GM23338 (cell line): ENCODE measurements around the gene ULK4. TPM values are rescaled to one million over a fixed set of nuclear protein-coding genes. Genes with fewer than 3 reads are reported as not detected.
A peak's percentile ranks its signal among the peaks of the same experiment; 100 is the strongest.

Experiments
- ATAC-seq: fragments of 200-7000 bp; cut with Tn5 transposase; 3 replicates; pipeline ENCODE4 v1.9.1; 2020
- DNase-seq: peaks from one replicate; pipeline ENCODE4 v3.0.0-alpha.2; 2015; ENCODE audit warnings: low spot score
- H2AFZ ChIP-seq: fragments of 200-600 bp; sonication (generic); 2 replicates; pipeline ENCODE4 v1.8.0; 2016; ENCODE audit warnings: antibody characterized with exemption, mild to moderate bottlenecking, moderate library complexity
- H3F3A ChIP-seq: fragments of 200-600 bp; sonication (generic); replicated peaks from 2 replicates; pipeline ENCODE4 v1.8.0; 2017; ENCODE audit warnings: antibody characterized with exemption, mixed run types, low read depth
- H3K27ac ChIP-seq: fragments of 200-600 bp; sonication (generic); 2 replicates; pipeline ENCODE4 v1.6.1; 2016; ENCODE audit warnings: low read depth
- H3K27me3 ChIP-seq: fragments of 200-600 bp; sonication (generic); 2 replicates; pipeline ENCODE4 v1.8.0; 2016; ENCODE audit warnings: mild to moderate bottlenecking, mixed run types, moderate library complexity; ENCODE audit not compliant: insufficient read depth
- H3K36me3 ChIP-seq: fragments of 200-600 bp; sonication (generic); 2 replicates; pipeline ENCODE4 v1.8.0; 2016; ENCODE audit warnings: mild to moderate bottlenecking; ENCODE audit not compliant: insufficient read depth
- H3K4me1 ChIP-seq: fragments of 200-600 bp; sonication (generic); 2 replicates; pipeline ENCODE4 v1.8.0; 2016; ENCODE audit warnings: mild to moderate bottlenecking, moderate library complexity; ENCODE audit not compliant: insufficient read depth
- H3K4me2 ChIP-seq: fragments of 200-600 bp; sonication (generic); 2 replicates; pipeline ENCODE4 v1.7.1; 2017; ENCODE audit warnings: mixed run types
- H3K4me3 ChIP-seq: fragments of 200-600 bp; sonication (generic); 2 replicates; pipeline ENCODE4 v1.6.1; 2016; ENCODE audit warnings: mixed run types
- H3K79me2 ChIP-seq: fragments of 200-600 bp; sonication (generic); replicated peaks from 2 replicates; pipeline ENCODE4 v1.8.0; 2017; ENCODE audit warnings: mild to moderate bottlenecking; ENCODE audit not compliant: insufficient read depth
- H3K9me2 ChIP-seq: fragments of 200-600 bp; sonication (generic); 2 replicates; pipeline ENCODE4 v1.8.0; 2017; ENCODE audit not compliant: insufficient read depth
- H4K20me1 ChIP-seq: fragments of 200-600 bp; sonication (generic); replicated peaks from 2 replicates; pipeline ENCODE4 v1.8.0; 2017; ENCODE audit warnings: mild to moderate bottlenecking; ENCODE audit not compliant: insufficient read depth
- H3K27ac Mint-ChIP-seq: 2 replicates; pipeline ENCODE4 v1.8.0; 2020; ENCODE audit warnings: inconsistent platforms, mild to moderate bottlenecking, moderate library complexity, mixed read lengths
- H3K27me3 Mint-ChIP-seq: 3 replicates; pipeline ENCODE4 v1.8.0; 2022; ENCODE audit warnings: low read depth, mild to moderate bottlenecking, moderate library complexity, mixed read lengths, inconsistent platforms; ENCODE audit not compliant: insufficient read depth, poor library complexity
- H3K36me3 Mint-ChIP-seq: 3 replicates; pipeline ENCODE4 v1.8.0; 2021; ENCODE audit warnings: low read depth, mild to moderate bottlenecking, inconsistent platforms, moderate library complexity, mixed read lengths
- H3K4me1 Mint-ChIP-seq: 3 replicates; pipeline ENCODE4 v1.8.0; 2020; ENCODE audit warnings: mild to moderate bottlenecking, inconsistent platforms, mixed read lengths
- H3K4me3 Mint-ChIP-seq: 3 replicates; pipeline ENCODE4 v1.8.0; 2021; ENCODE audit warnings: moderate library complexity, mild to moderate bottlenecking, inconsistent platforms, mixed read lengths
- H3K9me3 Mint-ChIP-seq: 3 replicates; pipeline ENCODE4 v1.8.0; 2020; ENCODE audit warnings: moderate library complexity, mild to moderate bottlenecking, inconsistent platforms, mixed read lengths
- EZH2 ChIP-seq: fragments of 200-600 bp; sonication (generic); IDR thresholded peaks from one replicate; pipeline ENCODE4 v1.8.0; 2017; ENCODE audit warnings: antibody characterized with exemption, mild to moderate bottlenecking, low read depth; ENCODE audit not compliant: unreplicated experiment
- EZH2phosphoT487 ChIP-seq: fragments of 200-600 bp; sonication (generic); IDR thresholded peaks from one replicate; pipeline ENCODE4 v1.8.1; 2018; ENCODE audit warnings: antibody characterized with exemption; ENCODE audit not compliant: unreplicated experiment
- JUNB ChIP-seq: IDR thresholded peaks from one replicate; pipeline ENCODE4 v1.6.1; 2016; ENCODE audit warnings: antibody characterized with exemption; ENCODE audit not compliant: unreplicated experiment
- REST ChIP-seq: IDR thresholded peaks from one replicate; pipeline ENCODE4 v1.6.1; 2018; ENCODE audit warnings: antibody characterized with exemption; ENCODE audit not compliant: unreplicated experiment
- STAT1 ChIP-seq: IDR thresholded peaks from one replicate; pipeline ENCODE4 v1.6.1; 2016; ENCODE audit warnings: antibody characterized with exemption; ENCODE audit not compliant: unreplicated experiment
- ZNF114 ChIP-seq: fragments of 250-450 bp; sonication (Bioruptor Pico); IDR thresholded peaks from 2 replicates; pipeline ENCODE4 v1.5.0; 2020; ENCODE audit warnings: mild to moderate bottlenecking, moderate library complexity
- ZNF331 ChIP-seq: fragments of 250-450 bp; sonication (Bioruptor Pico); IDR thresholded peaks from 2 replicates; pipeline ENCODE4 v1.5.0; 2020; ENCODE audit warnings: low read depth, mild to moderate bottlenecking, moderate library complexity
- ZNF462 ChIP-seq: fragments of 250-450 bp; sonication (Bioruptor Pico); IDR thresholded peaks from 2 replicates; pipeline ENCODE4 v1.5.0; 2020; ENCODE audit warnings: mild to moderate bottlenecking, moderate library complexity
- polyA plus RNA-seq: library from polyadenylated mRNA; unstranded; fragments of >200 nt; fragmentation: Nextera tagmentation; extraction: Ambion mirVana; gene quantifications from 2 replicates; pipeline ENCODE4 v1.2.1, GENCODE V29; 2016
- total RNA-seq: library from RNA; depleted of rRNA; stranded (reverse); fragments of >200 nt; shearing (Covaris generic); gene quantifications from 2 replicates; pipeline ENCODE4 v1.2.3, GENCODE V29; 2014

ULK4 gene
- total and polyA plus RNA-seq, 2 experiments from 2014 or later: 20.8 to 41.4 TPM

GRCh38 chr3:41365973-41366372 lies 595.9 kb downstream of the ULK4 start:
- Mint-ChIP-seq H3K36me3 (no peaks in the 10 kb centered on the region), H3K9me3 (no peaks in the 10 kb centered on the region), H3K4me1 (peaks cover 62% of the 10 kb centered on the region), H3K4me3 (no peak overlapping the region), H3K27ac (peak overlapping the region; percentile 17), H3K27me3 (peaks cover 4% of the 10 kb centered on the region)
- ATAC-seq (peak; percentile 4; the same call in 1 of the 3 replicates), DNase-seq (peak; percentile 47)
- Histone ChIP-seq H2AFZ (no peak overlapping the region), H3K4me2 (peak overlapping the region; percentile 56), H3K27ac (peak overlapping the region; percentile 27; the same call in 1 of the 2 replicates), H4K20me1 (no peaks in the 10 kb centered on the region), H3K27me3 (no peaks in the 10 kb centered on the region), H3K4me1 (peaks cover 67% of the 10 kb centered on the region), H3K4me3 (no peak overlapping the region), H3K79me2 (no peaks in the 10 kb centered on the region), H3K36me3 (no peaks in the 10 kb centered on the region), H3K9me2 (no peaks in the 10 kb centered on the region), H3F3A (peaks cover 13% of the 10 kb centered on the region)
- no peak for TF ChIP-seq REST
- no peak for TF ChIP-seq EZH2
- TF ChIP-seq EZH2phosphoT487: no peak
- no peak for TF ChIP-seq ZNF462 (CRISPR knock-in tag)
- TF ChIP-seq ZNF331: no peak
- no peak for TF ChIP-seq JUNB
- no peak for TF ChIP-seq ZNF114 (CRISPR knock-in tag)
- TF ChIP-seq STAT1: no peak
